ENCODE data around the gene SLC23A2. TPM values are rescaled to one million over a fixed set of nuclear protein-coding genes. Genes with fewer than 3 reads are reported as not detected.

Gene SLC23A2
- total RNA-seq, 2 experiments from 2014 or later = 16.0 to 16.2 TPM

DNA sequence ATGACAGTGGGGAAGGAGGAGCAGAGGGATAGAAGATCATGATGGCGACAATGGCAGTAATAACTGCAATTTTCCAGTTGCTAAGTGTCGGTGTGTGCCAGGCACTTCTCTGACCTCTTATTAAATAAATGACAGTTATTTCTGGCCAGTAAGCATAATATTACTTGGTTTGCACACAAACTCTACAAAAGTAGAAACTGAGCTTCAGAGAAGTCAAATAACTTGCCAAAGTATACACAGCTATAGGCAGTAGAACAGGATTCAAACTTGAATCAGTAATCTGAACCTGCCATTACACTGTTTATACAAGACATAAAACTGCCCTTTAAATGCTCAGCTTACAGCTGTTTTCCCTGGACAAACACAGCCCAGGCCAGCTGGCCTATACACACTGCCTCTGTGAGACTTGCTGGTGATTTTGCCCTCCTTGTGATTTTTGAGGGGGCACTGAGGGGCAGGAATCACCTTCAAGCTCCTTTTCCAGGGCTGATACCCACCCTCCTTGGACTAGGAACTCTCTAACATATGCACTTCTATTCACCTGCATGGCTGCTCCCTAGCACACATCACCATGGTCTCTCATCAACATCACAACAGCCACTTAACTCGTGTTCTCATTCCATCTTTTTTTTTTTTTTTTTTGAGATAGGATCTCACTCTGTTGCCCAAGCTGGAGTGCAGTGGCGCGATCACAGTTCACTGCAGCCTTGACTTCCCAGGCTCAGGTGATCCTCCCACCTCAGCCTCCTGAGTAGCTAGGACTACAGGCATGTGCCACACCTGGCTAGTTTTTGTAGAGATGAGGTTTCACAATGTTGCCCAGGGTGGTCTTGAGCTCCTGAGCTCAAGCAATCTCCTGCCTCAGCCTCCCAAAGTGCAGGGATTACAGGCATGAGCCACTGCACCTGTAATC, 63.6 kb downstream of the SLC23A2 start:
- Mint-ChIP-seq H3K27ac (no peak overlapping the region), H3K4me1 (ENCODE audit: low read depth) (peaks cover 11% of the 10 kb centered on the region), H3K27me3 (no peaks in the 10 kb centered on the region), H3K36me3 (ENCODE audit: low read depth) (peaks cover 6% of the 10 kb centered on the region), H3K9me3 (no peaks in the 10 kb centered on the region), H3K4me3 (no peak overlapping the region)
- intact Hi-C loops (cut with micrococcal nuclease) = no loop called here
- ATAC-seq = no peak
- POLR2A ChIA-PET = no interaction called here
- CTCF ChIA-PET = interaction anchor here (1.0 to 1.3 kb wide), 2 partner anchors 17 to 144 kb away, joined by 3 read pairs; no protein-coding TSS in a partner anchor
- no peak for TF ChIP-seq CTCF (IDR thresholded peaks at IDR 0.05)
- no peak for DNase-seq

GRCh38 chr20:4936851-4937406, 64.4 kb downstream of the SLC23A2 start:
- CTCF ChIA-PET = interaction anchor here (1.0 to 1.8 kb wide), 4 partner anchors 18 to 164 kb away, joined by 3 to 7 read pairs (median 4); no protein-coding TSS in a partner anchor
- Mint-ChIP-seq H3K36me3 (ENCODE audit: low read depth) (peaks cover 6% of the 10 kb centered on the region), H3K27ac (no peak overlapping the region), H3K4me1 (ENCODE audit: low read depth) (peaks cover 4% of the 10 kb centered on the region), H3K4me3 (no peak overlapping the region), H3K27me3 (no peaks in the 10 kb centered on the region), H3K9me3 (no peaks in the 10 kb centered on the region)
- ATAC-seq (no peak), DNase-seq (no peak)
- POLR2A ChIA-PET = no interaction called here
- TF ChIP-seq CTCF (IDR thresholded peaks at IDR 0.05) = no peak
- intact Hi-C loops (cut with micrococcal nuclease) = no loop called here

GRCh38 chr20:4936392-4936850, 64.9 kb downstream of the SLC23A2 start:
- TF ChIP-seq CTCF (IDR thresholded peaks at IDR 0.05) = no peak
- H3K4me3 Mint-ChIP-seq = no peak overlapping the region
- H3K27ac Mint-ChIP-seq = no peak overlapping the region
- intact Hi-C loops (cut with micrococcal nuclease) = no loop called here
- ChIA-PET POLR2A (interaction anchor here (0.7 kb wide), 1 partner anchor 150 kb away, joined by 3 read pairs; no protein-coding TSS in a partner anchor), CTCF (interaction anchor here (1.4 to 1.8 kb wide), 2 partner anchors 20 to 165 kb away, joined by 5 to 7 read pairs; no protein-coding TSS in a partner anchor)
- ATAC-seq (no peak), DNase-seq (no peak)
- peaks cover 1% of the 10 kb centered on the region for H3K4me1 Mint-ChIP-seq (ENCODE audit: low read depth)
- peaks cover 7% of the 10 kb centered on the region for H3K36me3 Mint-ChIP-seq (ENCODE audit: low read depth)
- H3K27me3 Mint-ChIP-seq = no peaks in the 10 kb centered on the region
- no peaks in the 10 kb centered on the region for H3K9me3 Mint-ChIP-seq

GRCh38 chr20:4932061-4932460, 69.2 kb downstream of the SLC23A2 start:
- Mint-ChIP-seq H3K36me3 (ENCODE audit: low read depth) (peaks cover 9% of the 10 kb centered on the region), H3K4me1 (ENCODE audit: low read depth) (peaks cover 3% of the 10 kb centered on the region), H3K4me3 (no peak overlapping the region), H3K27me3 (no peaks in the 10 kb centered on the region), H3K27ac (no peak overlapping the region), H3K9me3 (no peaks in the 10 kb centered on the region)
- POLR2A ChIA-PET = no interaction called here
- CTCF ChIA-PET = interaction anchor here (1.2 kb wide), 1 partner anchor 172 kb away, joined by 3 read pairs; no protein-coding TSS in a partner anchor
- intact Hi-C loops (cut with micrococcal nuclease) = no loop called here
- DNase-seq = no peak
- no peak for ATAC-seq
- no peak for TF ChIP-seq CTCF (IDR thresholded peaks at IDR 0.05)
